H4 (cell line): ENCODE data around the gene TMEM42. TPM values are rescaled to one million over a fixed set of nuclear protein-coding genes. Genes with fewer than 3 reads are reported as not detected.
A peak's percentile ranks its signal among the peaks of the same experiment; 100 is the strongest.
"Not testable (repeated sequence)": the region's sequence is repeated elsewhere in the genome, so short reads cannot be mapped to it uniquely, and the experiment has no call there.

Source experiments
- DNase-seq: peaks from one replicate; pipeline ENCODE4 v3.0.0-alpha.2; 2015; ENCODE audit warnings: low spot score
- total RNA-seq: library from RNA; depleted of rRNA; stranded (reverse); fragments of >200 nt; shearing (Covaris generic); gene quantifications from 2 replicates; pipeline ENCODE4 v1.2.3, GENCODE V29; 2014; rRNA removed

TMEM42 gene
- 4.3 and 5.4 TPM in 2 replicates for total RNA-seq

- DNase-seq: peak; percentile 53
Measured at GRCh38 chr3:44861412-44862225, at the start of gene TMEM42. TMEM42 (plus strand) TSS chr3:44861912; CDS start chr3:44861925, 13 bp downstream.

- DNase-seq: no peak
Measured at GRCh38 chr3:44814751-44815150, 47.0 kb upstream of the TMEM42 start.

- DNase-seq: not testable (repeated sequence)
Measured at GRCh38 chr3:44816334-44816733, 45.4 kb upstream of the TMEM42 start.

GRCh38 chr3:44821206-44821605 is 40.5 kb upstream of the TMEM42 start:
- not testable (repeated sequence) for DNase-seq

GRCh38 chr3:44825264-44825925 is 36.3 kb upstream of the TMEM42 start:
- DNase-seq: no peak

GRCh38 chr3:44827196-44827595 is 34.5 kb upstream of the TMEM42 start:
- DNase-seq: no peak

- DNase-seq: no peak
Measured at GRCh38 chr3:44831232-44831631, 30.5 kb upstream of the TMEM42 start.

GRCh38 chr3:44832032-44832431 is 29.7 kb upstream of the TMEM42 start:
- no peak for DNase-seq

- DNase-seq: no peak
Measured at GRCh38 chr3:44832965-44833364, 28.7 kb upstream of the TMEM42 start.

- DNase-seq: no peak
Measured at GRCh38 chr3:44833394-44833793, 28.3 kb upstream of the TMEM42 start.

GRCh38 chr3:44835684-44836083 is 26.0 kb upstream of the TMEM42 start:
- no peak for DNase-seq

- no peak for DNase-seq
Measured at GRCh38 chr3:44842376-44842775, 19.3 kb upstream of the TMEM42 start.

GRCh38 chr3:44845528-44846520 is 15.9 kb upstream of the TMEM42 start:
- no peak for DNase-seq

GRCh38 chr3:44848634-44849033 is 13.1 kb upstream of the TMEM42 start:
- no peak for DNase-seq

GRCh38 chr3:44856663-44857062 is 5.0 kb upstream of the TMEM42 start:
- DNase-seq: not testable (repeated sequence)

- no peak for DNase-seq
Measured at GRCh38 chr3:44860117-44860516, 1.6 kb upstream of the TMEM42 start.

GRCh38 chr3:44862226-44862637 is 520 bp downstream of the TMEM42 start:
- no peak for DNase-seq

GRCh38 chr3:44865272-44866035 is 3.7 kb downstream of the TMEM42 start:
- no peak for DNase-seq

GRCh38 chr3:44867421-44868111 is 5.9 kb downstream of the TMEM42 start:
- DNase-seq: no peak

- DNase-seq: no peak
Measured at GRCh38 chr3:44870375-44871061, 8.8 kb downstream of the TMEM42 start.
